Measurements from ENCODE around the gene ZBTB18.

DNA sequence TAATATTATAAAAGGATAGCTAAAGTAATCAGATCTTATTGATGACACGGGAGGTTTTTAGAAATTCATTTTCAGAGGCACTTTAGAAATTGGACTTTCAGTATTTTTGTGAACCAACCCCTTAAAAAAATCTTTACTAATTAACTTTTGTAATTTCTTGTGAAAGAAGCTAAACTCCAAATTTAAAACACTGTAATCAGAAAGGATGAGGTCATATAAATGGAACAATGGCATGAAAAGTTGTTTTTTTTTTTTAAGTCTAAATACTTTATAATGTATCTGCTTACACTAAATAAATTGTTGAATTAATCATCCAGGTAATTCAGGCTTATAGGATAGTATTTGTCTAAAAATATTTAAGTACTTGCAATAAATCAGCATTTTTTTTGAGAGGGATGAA, 9.0 kb downstream of the ZBTB18 start:
- TF ChIP-seq, protein P1, sequence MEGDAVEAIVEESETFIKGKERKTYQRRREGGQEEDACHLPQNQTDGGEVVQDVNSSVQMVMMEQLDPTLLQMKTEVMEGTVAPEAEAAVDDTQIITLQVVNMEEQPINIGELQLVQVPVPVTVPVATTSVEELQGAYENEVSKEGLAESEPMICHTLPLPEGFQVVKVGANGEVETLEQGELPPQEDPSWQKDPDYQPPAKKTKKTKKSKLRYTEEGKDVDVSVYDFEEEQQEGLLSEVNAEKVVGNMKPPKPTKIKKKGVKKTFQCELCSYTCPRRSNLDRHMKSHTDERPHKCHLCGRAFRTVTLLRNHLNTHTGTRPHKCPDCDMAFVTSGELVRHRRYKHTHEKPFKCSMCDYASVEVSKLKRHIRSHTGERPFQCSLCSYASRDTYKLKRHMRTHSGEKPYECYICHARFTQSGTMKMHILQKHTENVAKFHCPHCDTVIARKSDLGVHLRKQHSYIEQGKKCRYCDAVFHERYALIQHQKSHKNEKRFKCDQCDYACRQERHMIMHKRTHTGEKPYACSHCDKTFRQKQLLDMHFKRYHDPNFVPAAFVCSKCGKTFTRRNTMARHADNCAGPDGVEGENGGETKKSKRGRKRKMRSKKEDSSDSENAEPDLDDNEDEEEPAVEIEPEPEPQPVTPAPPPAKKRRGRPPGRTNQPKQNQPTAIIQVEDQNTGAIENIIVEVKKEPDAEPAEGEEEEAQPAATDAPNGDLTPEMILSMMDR (IDR thresholded peaks at IDR 0.05), result no peak
- no peak for TF ChIP-seq EP300 (IDR thresholded peaks at IDR 0.05)
